SK-N-SH treated with all-trans-retinoic acid at 6 μM for 48 hours (cell line): ENCODE results near the gene B4GALNT4.

ENCODE experiments used
- ATAC-seq: fragments of 200-7000 bp; cut with Tn5 transposase; 3 replicates; pipeline ENCODE4 v1.9.1; 2020; ENCODE audit warnings: mild to moderate bottlenecking, moderate library complexity
- ARNTL ChIP-seq: fragments of 450-650 bp; formaldehyde crosslinking; IDR thresholded peaks from 2 replicates; pipeline ENCODE4 v1.5.0; 2020; ENCODE audit warnings: low read depth, mild to moderate bottlenecking, moderate library complexity, borderline replicate concordance
- BACH2 ChIP-seq: fragments of 250-450 bp; sonication (Bioruptor Pico); IDR thresholded peaks from 2 replicates; pipeline ENCODE4 v1.9.0; 2021; ENCODE audit warnings: mild to moderate bottlenecking, borderline replicate concordance
- ESRRG ChIP-seq: fragments of 250-450 bp; sonication (Bioruptor Pico); IDR thresholded peaks from 2 replicates; pipeline ENCODE4 v1.6.1; 2021; ENCODE audit warnings: mild to moderate bottlenecking
- GLIS3 ChIP-seq: fragments of 250-450 bp; sonication (Bioruptor Pico); IDR thresholded peaks from 2 replicates; pipeline ENCODE4 v1.5.0; 2020; ENCODE audit warnings: mild to moderate bottlenecking, moderate library complexity
- ISL1 ChIP-seq: fragments of 250-450 bp; sonication (Bioruptor Pico); IDR thresholded peaks from 2 replicates; pipeline ENCODE4 v2.1.2; 2022; ENCODE audit warnings: mild to moderate bottlenecking, moderate library complexity
- OSR1 ChIP-seq: fragments of 250-450 bp; sonication (Bioruptor Pico); IDR thresholded peaks from 2 replicates; pipeline ENCODE4 v1.8.0; 2022; ENCODE audit warnings: moderate library complexity, mild to moderate bottlenecking, inconsistent platforms
- PPARA ChIP-seq: fragments of 250-450 bp; sonication (Bioruptor Pico); IDR thresholded peaks from 2 replicates; pipeline ENCODE4 v1.5.0; 2020; ENCODE audit warnings: mild to moderate bottlenecking, borderline replicate concordance
- RARB ChIP-seq: fragments of 250-450 bp; sonication (Bioruptor Pico); IDR thresholded peaks from 2 replicates; pipeline ENCODE4 v1.8.0; 2021; ENCODE audit warnings: mild to moderate bottlenecking, moderate library complexity
- SNAI2 ChIP-seq: fragments of 250-450 bp; sonication (Bioruptor Pico); IDR thresholded peaks from 2 replicates; pipeline ENCODE4 v1.5.0; 2020; ENCODE audit warnings: mild to moderate bottlenecking, moderate library complexity
- TCF4 ChIP-seq: fragments of 250-450 bp; sonication (Bioruptor Pico); IDR thresholded peaks from 2 replicates; pipeline ENCODE4 v1.8.0; 2021; ENCODE audit warnings: mild to moderate bottlenecking, moderate library complexity, borderline replicate concordance
- TOX ChIP-seq: fragments of 250-450 bp; sonication (Bioruptor Pico); IDR thresholded peaks from 2 replicates; pipeline ENCODE4 v1.8.0; 2021; ENCODE audit warnings: mild to moderate bottlenecking, moderate library complexity, borderline replicate concordance
- ZC3H10 ChIP-seq: fragments of 250-450 bp; sonication (Bioruptor Pico); IDR thresholded peaks from 2 replicates; pipeline ENCODE4 v1.5.1; 2021; ENCODE audit warnings: mild to moderate bottlenecking, moderate library complexity
- ZFP3 ChIP-seq: fragments of 250-450 bp; sonication (Bioruptor Pico); IDR thresholded peaks from 2 replicates; pipeline ENCODE4 v1.5.0; 2020; ENCODE audit warnings: mild to moderate bottlenecking, moderate library complexity
- ZFP30 ChIP-seq: fragments of 450-650 bp; formaldehyde crosslinking; IDR thresholded peaks from 2 replicates; pipeline ENCODE4 v1.5.0; 2022; ENCODE audit warnings: mild to moderate bottlenecking, moderate library complexity
- ZNF565 ChIP-seq: fragments of 450-650 bp; formaldehyde crosslinking; conservative IDR thresholded peaks from 2 replicates; pipeline ENCODE4 v1.5.0; 2020; ENCODE audit warnings: low read depth, mild to moderate bottlenecking, moderate library complexity
- TF ChIP-seq, protein P1 (sequence below): fragments of 250-450 bp; sonication (Bioruptor Pico); IDR thresholded peaks from 2 replicates; pipeline ENCODE4 v1.8.0; 2020; ENCODE audit warnings: mild to moderate bottlenecking, moderate library complexity, borderline replicate concordance
- TF ChIP-seq, protein P2 (sequence below): fragments of 250-450 bp; sonication (Bioruptor Pico); IDR thresholded peaks from 2 replicates; pipeline ENCODE4 v1.5.1; 2021; ENCODE audit warnings: mild to moderate bottlenecking, moderate library complexity
- TF ChIP-seq, protein P3 (sequence below): fragments of 250-450 bp; sonication (Bioruptor Pico); IDR thresholded peaks from 2 replicates; pipeline ENCODE4 v1.8.0; 2021; ENCODE audit warnings: low read depth, mild to moderate bottlenecking, moderate library complexity, borderline replicate concordance
- TF ChIP-seq, protein P4 (sequence below): fragments of 250-450 bp; sonication (Bioruptor Pico); IDR thresholded peaks from 2 replicates; pipeline ENCODE4 v1.5.0; 2020; ENCODE audit warnings: mild to moderate bottlenecking, moderate library complexity
- TF ChIP-seq, protein P5 (sequence below): fragments of 250-450 bp; sonication (Bioruptor Pico); IDR thresholded peaks from 2 replicates; pipeline ENCODE4 v1.5.1; 2020; ENCODE audit warnings: low read depth, mild to moderate bottlenecking, moderate library complexity

Gene B4GALNT4

DNA sequence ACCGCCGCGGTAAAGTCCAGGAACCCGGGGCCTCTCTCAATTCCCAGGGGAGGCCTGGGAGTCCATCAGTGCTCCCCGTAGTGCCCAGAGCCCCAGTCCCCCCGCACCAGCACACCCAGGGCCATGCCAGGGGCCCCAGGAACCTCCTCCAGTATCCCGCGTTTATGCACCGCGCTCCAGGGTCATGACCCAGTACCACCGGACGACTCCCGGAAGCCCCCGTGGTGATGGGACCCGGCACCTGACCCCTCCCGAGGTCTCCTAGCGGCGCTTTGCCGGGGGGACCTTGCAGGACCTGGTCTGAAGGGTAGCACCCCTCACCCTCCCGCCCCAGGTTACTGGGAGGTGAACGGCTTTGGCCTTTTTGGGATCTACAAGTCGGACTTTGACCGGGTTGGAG lies 11.2 kb downstream of the B4GALNT4 start:
- TF ChIP-seq PPARA (no peak), ARNTL (CRISPR knock-in tag) (no peak), GLIS3 (CRISPR knock-in tag) (no peak), TOX (CRISPR knock-in tag) (no peak), OSR1 (CRISPR knock-in tag) (no peak), SNAI2 (CRISPR knock-in tag) (no peak), TCF4 (no peak), ZFP3 (CRISPR knock-in tag) (no peak)
- TF ChIP-seq, protein P1, sequence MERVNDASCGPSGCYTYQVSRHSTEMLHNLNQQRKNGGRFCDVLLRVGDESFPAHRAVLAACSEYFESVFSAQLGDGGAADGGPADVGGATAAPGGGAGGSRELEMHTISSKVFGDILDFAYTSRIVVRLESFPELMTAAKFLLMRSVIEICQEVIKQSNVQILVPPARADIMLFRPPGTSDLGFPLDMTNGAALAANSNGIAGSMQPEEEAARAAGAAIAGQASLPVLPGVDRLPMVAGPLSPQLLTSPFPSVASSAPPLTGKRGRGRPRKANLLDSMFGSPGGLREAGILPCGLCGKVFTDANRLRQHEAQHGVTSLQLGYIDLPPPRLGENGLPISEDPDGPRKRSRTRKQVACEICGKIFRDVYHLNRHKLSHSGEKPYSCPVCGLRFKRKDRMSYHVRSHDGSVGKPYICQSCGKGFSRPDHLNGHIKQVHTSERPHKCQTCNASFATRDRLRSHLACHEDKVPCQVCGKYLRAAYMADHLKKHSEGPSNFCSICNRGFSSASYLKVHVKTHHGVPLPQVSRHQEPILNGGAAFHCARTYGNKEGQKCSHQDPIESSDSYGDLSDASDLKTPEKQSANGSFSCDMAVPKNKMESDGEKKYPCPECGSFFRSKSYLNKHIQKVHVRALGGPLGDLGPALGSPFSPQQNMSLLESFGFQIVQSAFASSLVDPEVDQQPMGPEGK, result no peak
- TF ChIP-seq, protein P2, sequence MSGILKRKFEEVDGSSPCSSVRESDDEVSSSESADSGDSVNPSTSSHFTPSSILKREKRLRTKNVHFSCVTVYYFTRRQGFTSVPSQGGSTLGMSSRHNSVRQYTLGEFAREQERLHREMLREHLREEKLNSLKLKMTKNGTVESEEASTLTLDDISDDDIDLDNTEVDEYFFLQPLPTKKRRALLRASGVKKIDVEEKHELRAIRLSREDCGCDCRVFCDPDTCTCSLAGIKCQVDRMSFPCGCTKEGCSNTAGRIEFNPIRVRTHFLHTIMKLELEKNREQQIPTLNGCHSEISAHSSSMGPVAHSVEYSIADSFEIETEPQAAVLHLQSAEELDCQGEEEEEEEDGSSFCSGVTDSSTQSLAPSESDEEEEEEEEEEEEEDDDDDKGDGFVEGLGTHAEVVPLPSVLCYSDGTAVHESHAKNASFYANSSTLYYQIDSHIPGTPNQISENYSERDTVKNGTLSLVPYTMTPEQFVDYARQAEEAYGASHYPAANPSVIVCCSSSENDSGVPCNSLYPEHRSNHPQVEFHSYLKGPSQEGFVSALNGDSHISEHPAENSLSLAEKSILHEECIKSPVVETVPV (CRISPR knock-in tag), result no peak
- TF ChIP-seq, protein P3, sequence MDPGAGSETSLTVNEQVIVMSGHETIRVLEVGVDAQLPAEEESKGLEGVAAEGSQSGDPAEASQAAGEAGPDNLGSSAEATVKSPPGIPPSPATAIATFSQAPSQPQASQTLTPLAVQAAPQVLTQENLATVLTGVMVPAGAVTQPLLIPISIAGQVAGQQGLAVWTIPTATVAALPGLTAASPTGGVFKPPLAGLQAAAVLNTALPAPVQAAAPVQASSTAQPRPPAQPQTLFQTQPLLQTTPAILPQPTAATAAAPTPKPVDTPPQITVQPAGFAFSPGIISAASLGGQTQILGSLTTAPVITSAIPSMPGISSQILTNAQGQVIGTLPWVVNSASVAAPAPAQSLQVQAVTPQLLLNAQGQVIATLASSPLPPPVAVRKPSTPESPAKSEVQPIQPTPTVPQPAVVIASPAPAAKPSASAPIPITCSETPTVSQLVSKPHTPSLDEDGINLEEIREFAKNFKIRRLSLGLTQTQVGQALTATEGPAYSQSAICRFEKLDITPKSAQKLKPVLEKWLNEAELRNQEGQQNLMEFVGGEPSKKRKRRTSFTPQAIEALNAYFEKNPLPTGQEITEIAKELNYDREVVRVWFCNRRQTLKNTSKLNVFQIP, result no peak
- ATAC-seq, result no peak

DNA sequence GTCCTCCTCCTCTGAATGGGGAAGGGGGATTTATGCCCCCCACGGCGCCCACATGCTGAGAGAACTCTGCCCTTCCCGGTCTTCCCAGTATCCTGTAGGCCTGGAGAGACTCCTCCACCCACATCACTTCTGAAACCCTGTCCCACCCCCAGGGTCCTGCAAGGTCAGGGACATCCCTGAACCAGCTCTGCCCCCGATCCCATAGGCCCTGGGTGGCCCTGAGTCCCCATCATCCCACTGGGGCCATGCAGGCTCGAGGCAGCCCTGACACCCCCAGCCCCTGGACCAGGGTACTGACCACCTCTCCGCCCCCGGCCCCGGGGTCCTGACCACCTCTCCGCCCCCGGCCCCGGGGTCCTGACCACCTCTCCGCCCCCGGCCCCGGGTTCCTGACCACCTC lies 11.7 kb downstream of the B4GALNT4 start:
- TF ChIP-seq ARNTL (CRISPR knock-in tag), result no peak
- TF ChIP-seq ISL1, result no peak
- TF ChIP-seq ZC3H10, result no peak
- TF ChIP-seq ZFP3 (CRISPR knock-in tag), result no peak
- TF ChIP-seq ZNF565 (CRISPR knock-in tag), result no peak
- no peak for TF ChIP-seq GLIS3 (CRISPR knock-in tag)
- TF ChIP-seq SNAI2 (CRISPR knock-in tag), result no peak
- TF ChIP-seq, protein P1, result no peak
- TF ChIP-seq TCF4, result no peak
- no peak for TF ChIP-seq PPARA
- no peak for TF ChIP-seq ZFP30 (CRISPR knock-in tag)
- TF ChIP-seq, protein P2 (CRISPR knock-in tag), result no peak
- TF ChIP-seq, protein P4, sequence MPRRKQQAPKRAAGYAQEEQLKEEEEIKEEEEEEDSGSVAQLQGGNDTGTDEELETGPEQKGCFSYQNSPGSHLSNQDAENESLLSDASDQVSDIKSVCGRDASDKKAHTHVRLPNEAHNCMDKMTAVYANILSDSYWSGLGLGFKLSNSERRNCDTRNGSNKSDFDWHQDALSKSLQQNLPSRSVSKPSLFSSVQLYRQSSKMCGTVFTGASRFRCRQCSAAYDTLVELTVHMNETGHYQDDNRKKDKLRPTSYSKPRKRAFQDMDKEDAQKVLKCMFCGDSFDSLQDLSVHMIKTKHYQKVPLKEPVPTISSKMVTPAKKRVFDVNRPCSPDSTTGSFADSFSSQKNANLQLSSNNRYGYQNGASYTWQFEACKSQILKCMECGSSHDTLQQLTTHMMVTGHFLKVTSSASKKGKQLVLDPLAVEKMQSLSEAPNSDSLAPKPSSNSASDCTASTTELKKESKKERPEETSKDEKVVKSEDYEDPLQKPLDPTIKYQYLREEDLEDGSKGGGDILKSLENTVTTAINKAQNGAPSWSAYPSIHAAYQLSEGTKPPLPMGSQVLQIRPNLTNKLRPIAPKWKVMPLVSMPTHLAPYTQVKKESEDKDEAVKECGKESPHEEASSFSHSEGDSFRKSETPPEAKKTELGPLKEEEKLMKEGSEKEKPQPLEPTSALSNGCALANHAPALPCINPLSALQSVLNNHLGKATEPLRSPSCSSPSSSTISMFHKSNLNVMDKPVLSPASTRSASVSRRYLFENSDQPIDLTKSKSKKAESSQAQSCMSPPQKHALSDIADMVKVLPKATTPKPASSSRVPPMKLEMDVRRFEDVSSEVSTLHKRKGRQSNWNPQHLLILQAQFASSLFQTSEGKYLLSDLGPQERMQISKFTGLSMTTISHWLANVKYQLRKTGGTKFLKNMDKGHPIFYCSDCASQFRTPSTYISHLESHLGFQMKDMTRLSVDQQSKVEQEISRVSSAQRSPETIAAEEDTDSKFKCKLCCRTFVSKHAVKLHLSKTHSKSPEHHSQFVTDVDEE (CRISPR knock-in tag), result no peak
- no peak for TF ChIP-seq RARB (CRISPR knock-in tag)
- TF ChIP-seq, protein P3, result no peak
- no peak for TF ChIP-seq BACH2 (CRISPR knock-in tag)
- TF ChIP-seq ESRRG (CRISPR knock-in tag), result no peak
- TF ChIP-seq, protein P5, sequence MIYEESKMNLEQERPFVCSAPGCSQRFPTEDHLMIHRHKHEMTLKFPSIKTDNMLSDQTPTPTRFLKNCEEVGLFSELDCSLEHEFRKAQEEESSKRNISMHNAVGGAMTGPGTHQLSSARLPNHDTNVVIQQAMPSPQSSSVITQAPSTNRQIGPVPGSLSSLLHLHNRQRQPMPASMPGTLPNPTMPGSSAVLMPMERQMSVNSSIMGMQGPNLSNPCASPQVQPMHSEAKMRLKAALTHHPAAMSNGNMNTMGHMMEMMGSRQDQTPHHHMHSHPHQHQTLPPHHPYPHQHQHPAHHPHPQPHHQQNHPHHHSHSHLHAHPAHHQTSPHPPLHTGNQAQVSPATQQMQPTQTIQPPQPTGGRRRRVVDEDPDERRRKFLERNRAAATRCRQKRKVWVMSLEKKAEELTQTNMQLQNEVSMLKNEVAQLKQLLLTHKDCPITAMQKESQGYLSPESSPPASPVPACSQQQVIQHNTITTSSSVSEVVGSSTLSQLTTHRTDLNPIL (CRISPR knock-in tag), result no peak
- no peak for ATAC-seq
